ENCODE measurements around the gene NKAIN1.
"Not testable (repeated sequence)": the region's sequence is repeated elsewhere in the genome, so short reads cannot be mapped to it uniquely, and the experiment has no call there.

The NKAIN1 gene

GRCh38 chr1:31232689-31233088 lies 7.0 kb downstream of the NKAIN1 start:
- no peak for DNase-seq

GRCh38 chr1:31231802-31232201 lies 7.9 kb downstream of the NKAIN1 start:
- no peak for DNase-seq

- no peak for DNase-seq
These were observed 9.3 kb downstream of the NKAIN1 start for GRCh38 chr1:31230378-31230777.

GRCh38 chr1:31228986-31229385 lies 10.7 kb downstream of the NKAIN1 start:
- no peak for DNase-seq

- DNase-seq = no peak
These were observed 11.7 kb downstream of the NKAIN1 start for GRCh38 chr1:31227891-31228568.

- DNase-seq = no peak
These were observed 15.6 kb downstream of the NKAIN1 start for GRCh38 chr1:31224068-31224467.

GRCh38 chr1:31222176-31222575 lies 17.5 kb downstream of the NKAIN1 start:
- DNase-seq = no peak

GRCh38 chr1:31221072-31221471 lies 18.6 kb downstream of the NKAIN1 start:
- DNase-seq = no peak

- no peak for DNase-seq
These were observed 20.2 kb downstream of the NKAIN1 start for GRCh38 chr1:31219489-31219888.

GRCh38 chr1:31218705-31219104 lies 21.0 kb downstream of the NKAIN1 start:
- DNase-seq = no peak

GRCh38 chr1:31216016-31216415 lies 23.7 kb downstream of the NKAIN1 start:
- DNase-seq = peak; percentile 87

- no peak for DNase-seq
These were observed 24.6 kb downstream of the NKAIN1 start for GRCh38 chr1:31215065-31215570.

GRCh38 chr1:31214316-31215064 lies 25.2 kb downstream of the NKAIN1 start:
- DNase-seq = no peak

- DNase-seq = no peak
These were observed 31.2 kb downstream of the NKAIN1 start for GRCh38 chr1:31208361-31208945.

- DNase-seq = no peak
These were observed 32.1 kb downstream of the NKAIN1 start for GRCh38 chr1:31207569-31207968.

GRCh38 chr1:31207046-31207445 lies 32.6 kb downstream of the NKAIN1 start:
- DNase-seq = no peak

GRCh38 chr1:31203215-31203614 lies 36.5 kb downstream of the NKAIN1 start:
- DNase-seq = no peak

GRCh38 chr1:31201931-31202360 lies 37.7 kb downstream of the NKAIN1 start:
- DNase-seq = peak; percentile 65

GRCh38 chr1:31199949-31200348 lies 39.7 kb downstream of the NKAIN1 start:
- DNase-seq = no peak

- no peak for DNase-seq
These were observed 40.4 kb downstream of the NKAIN1 start for GRCh38 chr1:31199236-31199790.

- DNase-seq = no peak
These were observed 41.1 kb downstream of the NKAIN1 start for GRCh38 chr1:31198600-31198999.

- no peak for DNase-seq
These were observed 41.5 kb downstream of the NKAIN1 start for GRCh38 chr1:31198150-31198549.

GRCh38 chr1:31196685-31197084 lies 43.0 kb downstream of the NKAIN1 start:
- no peak for DNase-seq

- not testable (repeated sequence) for DNase-seq
These were observed 44.4 kb downstream of the NKAIN1 start for GRCh38 chr1:31195267-31195666.

All from NCI-H2171 (cell line).